Measurements from ENCODE around the gene PMPCA.

PMPCA gene, protein sequence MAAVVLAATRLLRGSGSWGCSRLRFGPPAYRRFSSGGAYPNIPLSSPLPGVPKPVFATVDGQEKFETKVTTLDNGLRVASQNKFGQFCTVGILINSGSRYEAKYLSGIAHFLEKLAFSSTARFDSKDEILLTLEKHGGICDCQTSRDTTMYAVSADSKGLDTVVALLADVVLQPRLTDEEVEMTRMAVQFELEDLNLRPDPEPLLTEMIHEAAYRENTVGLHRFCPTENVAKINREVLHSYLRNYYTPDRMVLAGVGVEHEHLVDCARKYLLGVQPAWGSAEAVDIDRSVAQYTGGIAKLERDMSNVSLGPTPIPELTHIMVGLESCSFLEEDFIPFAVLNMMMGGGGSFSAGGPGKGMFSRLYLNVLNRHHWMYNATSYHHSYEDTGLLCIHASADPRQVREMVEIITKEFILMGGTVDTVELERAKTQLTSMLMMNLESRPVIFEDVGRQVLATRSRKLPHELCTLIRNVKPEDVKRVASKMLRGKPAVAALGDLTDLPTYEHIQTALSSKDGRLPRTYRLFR

DNA sequence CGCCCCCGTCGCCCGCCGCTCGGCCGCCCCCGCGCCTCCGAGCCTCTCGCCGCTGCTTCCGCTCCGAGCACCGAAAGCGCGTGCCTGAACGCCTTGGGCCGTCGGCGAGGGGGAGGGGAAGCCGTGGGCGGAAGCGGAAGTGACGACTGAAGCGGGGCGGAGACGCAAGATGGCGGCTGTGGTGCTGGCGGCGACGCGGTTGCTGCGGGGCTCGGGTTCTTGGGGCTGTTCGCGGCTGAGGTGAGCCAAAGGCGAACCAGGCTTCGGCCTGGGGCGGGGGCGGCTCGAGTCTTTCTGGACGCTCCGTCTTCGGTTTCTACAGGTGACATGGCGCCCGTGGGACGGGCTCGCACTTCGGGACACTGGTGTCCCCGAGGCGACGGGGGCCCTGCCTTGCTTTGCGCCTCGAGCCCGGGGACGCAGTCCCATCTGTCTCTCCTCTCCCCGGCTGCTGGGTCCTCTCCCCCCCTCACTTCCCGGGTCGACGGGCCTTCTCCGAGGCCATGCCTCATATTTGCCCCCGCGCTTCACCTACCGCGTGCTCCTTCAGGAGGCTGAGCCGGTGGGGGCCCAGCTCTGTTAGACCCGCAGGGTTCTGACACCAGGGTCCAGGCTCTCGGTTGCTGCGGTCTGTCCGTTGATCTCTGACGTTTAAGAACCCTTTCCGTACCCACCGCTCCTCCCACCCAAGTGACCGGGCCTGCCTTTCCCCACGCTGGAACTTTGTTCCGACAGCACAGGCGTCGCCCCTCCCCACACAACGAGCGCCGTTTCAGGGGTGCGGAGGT lies at the start of gene PMPCA, which contains the start of gene ENTR1:
Gene PMPCA, plus strand, starts transcription at position 159 of the 788 bp plus-strand sequence. Its CDS starts 11 bp downstream, at position 170.
Gene ENTR1, minus strand, starts transcription at position 115 of the 788 bp plus-strand sequence. CDS start 217 bp downstream, outside the sequence.
- TF ChIP-seq, protein P1, sequence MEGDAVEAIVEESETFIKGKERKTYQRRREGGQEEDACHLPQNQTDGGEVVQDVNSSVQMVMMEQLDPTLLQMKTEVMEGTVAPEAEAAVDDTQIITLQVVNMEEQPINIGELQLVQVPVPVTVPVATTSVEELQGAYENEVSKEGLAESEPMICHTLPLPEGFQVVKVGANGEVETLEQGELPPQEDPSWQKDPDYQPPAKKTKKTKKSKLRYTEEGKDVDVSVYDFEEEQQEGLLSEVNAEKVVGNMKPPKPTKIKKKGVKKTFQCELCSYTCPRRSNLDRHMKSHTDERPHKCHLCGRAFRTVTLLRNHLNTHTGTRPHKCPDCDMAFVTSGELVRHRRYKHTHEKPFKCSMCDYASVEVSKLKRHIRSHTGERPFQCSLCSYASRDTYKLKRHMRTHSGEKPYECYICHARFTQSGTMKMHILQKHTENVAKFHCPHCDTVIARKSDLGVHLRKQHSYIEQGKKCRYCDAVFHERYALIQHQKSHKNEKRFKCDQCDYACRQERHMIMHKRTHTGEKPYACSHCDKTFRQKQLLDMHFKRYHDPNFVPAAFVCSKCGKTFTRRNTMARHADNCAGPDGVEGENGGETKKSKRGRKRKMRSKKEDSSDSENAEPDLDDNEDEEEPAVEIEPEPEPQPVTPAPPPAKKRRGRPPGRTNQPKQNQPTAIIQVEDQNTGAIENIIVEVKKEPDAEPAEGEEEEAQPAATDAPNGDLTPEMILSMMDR (conservative IDR thresholded peaks at IDR 0.05; ENCODE audit: low read length), result no peak
- peak within 1 kb of the TSS; percentile 94 for H3K4me3 ChIP-seq (ENCODE audit: low read length)
- peak; percentile 82 for DNase-seq (ENCODE audit: low read depth)

DNA sequence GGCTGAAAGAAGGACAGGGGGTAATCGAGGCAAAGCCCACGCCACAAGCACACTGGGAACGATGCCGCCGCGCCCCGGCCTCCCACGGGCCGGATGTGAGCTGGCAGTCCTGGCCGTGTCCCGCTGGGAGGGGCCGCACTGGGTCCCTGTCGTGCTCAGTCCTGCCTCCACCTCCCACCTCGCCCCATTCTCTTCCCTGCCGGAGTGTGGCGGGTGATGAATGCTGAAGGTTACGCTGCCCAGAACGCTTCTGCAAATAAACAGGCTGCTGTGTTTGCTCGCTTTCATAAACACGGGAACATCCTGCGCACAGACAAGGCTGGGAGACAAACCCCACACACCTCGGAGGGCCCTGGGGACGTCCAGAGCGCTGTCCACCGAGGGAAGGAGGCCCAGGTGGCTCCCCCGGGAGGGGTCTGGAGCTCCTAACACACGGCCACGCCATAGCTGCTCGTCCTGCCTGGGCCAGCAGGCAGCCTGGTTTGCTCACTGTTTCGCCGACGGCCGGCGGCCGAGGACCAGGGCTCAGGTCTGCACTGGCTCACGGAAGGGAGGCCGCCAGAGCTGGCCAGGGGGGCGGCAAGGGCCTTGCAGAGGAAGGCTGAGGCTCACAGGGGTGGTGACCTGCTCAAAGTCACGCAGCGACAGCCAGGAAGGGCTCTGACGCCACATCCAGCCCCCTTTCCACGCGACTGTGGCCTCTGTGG lies 49.3 kb upstream of the PMPCA start:
- TF ChIP-seq, protein P1 (conservative IDR thresholded peaks at IDR 0.05; ENCODE audit: low read length), result no peak
- H3K4me3 ChIP-seq (ENCODE audit: low read length), result peak overlapping the region; percentile 15; the same call in 1 of the 2 replicates
- DNase-seq (ENCODE audit: low read depth), result peak; percentile 47

DNA sequence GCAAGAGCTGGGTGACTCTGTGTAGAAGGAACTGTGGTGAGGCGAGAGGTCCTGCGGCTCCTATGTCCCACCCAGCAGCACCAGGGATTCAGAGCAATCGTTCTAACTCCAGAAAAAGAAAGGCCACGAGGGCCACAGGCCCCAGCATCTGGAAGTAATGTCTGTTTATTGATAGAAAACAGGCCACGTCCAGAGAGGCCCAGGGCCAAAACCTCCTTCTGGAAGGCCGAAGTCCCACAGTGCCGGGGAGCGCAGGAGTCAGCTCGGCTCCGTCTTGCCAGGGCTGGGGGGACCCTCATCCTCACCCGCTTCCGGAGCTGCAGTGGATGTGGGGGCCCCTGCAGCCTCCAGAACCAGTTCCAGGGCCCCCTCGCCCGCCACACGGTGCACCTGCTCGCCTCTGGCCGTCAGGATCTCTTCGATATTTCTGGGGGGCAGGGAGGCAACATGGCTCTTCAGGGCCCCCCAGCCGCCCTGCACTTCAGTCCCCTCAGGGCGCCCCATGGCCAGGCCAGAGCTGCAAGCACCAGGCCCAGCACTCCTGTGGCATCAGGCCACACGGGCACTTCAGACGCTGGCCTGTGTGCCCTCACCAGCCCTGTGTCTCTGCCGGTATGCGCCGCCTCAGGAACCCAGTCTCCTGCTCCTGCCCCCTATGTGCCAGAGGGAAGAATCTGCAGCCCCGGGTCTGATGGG lies 48.6 kb upstream of the PMPCA start:
- H3K4me3 ChIP-seq (ENCODE audit: low read length), result peak overlapping the region; percentile 40
- TF ChIP-seq, protein P1 (conservative IDR thresholded peaks at IDR 0.05; ENCODE audit: low read length), result no peak; the same call in 1 of the 2 replicates
- DNase-seq (ENCODE audit: low read depth), result peak; percentile 58

DNA sequence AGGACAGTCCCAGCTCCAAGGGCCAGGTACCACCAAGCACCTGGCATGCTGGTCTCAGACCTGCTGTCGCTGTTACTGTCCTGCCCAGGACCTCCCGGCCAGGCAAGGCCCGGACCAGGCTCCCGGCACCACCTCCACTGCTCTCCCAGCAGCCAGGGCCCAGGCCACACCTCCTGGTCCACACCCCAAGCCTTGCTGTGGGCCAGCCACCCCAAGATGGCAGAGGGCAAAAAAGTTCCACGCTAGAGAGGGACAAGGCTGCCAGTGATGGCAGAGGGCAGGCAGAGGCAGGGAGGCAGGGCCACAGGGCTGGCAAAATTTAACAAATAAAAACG lies 48.0 kb upstream of the PMPCA start:
- TF ChIP-seq, protein P1 (conservative IDR thresholded peaks at IDR 0.05; ENCODE audit: low read length), result no peak
- DNase-seq (ENCODE audit: low read depth), result peak; percentile 18
- peak overlapping the region; percentile 40 for H3K4me3 ChIP-seq (ENCODE audit: low read length)

DNA sequence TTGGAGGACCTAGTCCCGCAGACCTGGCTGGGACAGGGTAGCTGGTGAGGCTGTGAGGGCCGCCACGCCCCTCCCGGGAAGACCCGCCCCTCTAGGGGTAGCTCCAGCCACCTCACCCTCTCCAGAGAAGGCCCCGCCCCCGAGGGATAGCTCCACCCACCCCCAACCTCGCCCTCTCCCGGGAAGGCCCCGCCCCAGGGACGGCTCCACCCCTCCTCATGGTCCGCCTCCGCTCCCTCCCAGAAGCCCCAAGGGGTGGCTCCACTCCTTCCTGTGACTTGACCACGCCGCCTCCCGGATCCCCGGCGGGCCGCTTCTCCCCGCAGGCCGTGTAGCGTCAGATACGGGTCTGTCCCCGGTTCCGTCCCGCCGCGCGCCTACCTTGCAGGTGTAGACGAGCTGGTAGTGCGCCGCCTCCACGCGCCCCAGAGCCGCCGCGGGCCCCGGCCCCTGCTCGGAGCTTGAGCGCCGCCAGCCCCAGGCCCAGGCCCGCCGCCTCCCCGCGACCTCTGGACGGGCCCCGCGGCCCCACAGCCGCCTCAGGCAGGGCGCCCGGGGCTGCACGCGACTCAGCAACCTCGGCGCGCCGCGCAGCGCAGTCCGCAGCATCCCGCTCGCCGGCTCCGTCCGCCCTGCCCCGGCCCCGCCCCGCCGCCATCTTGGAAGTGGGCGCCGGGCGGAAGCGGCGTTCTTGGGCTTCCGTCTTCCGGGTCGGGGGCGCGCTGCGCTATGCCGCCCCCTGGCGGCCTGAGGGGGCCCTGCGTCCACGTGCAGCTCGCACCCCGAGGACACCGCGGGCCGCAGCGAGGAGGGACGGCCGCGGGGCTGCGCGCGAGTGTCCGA lies 47.1 kb upstream of the PMPCA start, which contains the start of gene DNLZ:
Gene DNLZ, minus strand, starts transcription at position 639 of the 843 bp plus-strand sequence. Its CDS starts 30 bp downstream, at position 609.
- TF ChIP-seq, protein P1 (conservative IDR thresholded peaks at IDR 0.05; ENCODE audit: low read length), result peak; percentile 58
- DNase-seq (ENCODE audit: low read depth), result peak; percentile 93
- H3K4me3 ChIP-seq (ENCODE audit: low read length), result peak within 1 kb of the TSS; percentile 70

Measured in AG10803 (cell line).